HG03432 (cell line): Measurements from ENCODE around the gene TULP1.

Source experiments
- ATAC-seq: cut with Tn5 transposase; IDR thresholded peaks from one replicate; pipeline ENCODE4 v1.9.1; 2021; ENCODE audit warnings: mild to moderate bottlenecking, moderate library complexity; ENCODE audit not compliant: unreplicated experiment

The TULP1 gene

GRCh38 chr6:35485402-35485877 lies 27.3 kb downstream of the TULP1 start:
- ATAC-seq: no peak

DNA sequence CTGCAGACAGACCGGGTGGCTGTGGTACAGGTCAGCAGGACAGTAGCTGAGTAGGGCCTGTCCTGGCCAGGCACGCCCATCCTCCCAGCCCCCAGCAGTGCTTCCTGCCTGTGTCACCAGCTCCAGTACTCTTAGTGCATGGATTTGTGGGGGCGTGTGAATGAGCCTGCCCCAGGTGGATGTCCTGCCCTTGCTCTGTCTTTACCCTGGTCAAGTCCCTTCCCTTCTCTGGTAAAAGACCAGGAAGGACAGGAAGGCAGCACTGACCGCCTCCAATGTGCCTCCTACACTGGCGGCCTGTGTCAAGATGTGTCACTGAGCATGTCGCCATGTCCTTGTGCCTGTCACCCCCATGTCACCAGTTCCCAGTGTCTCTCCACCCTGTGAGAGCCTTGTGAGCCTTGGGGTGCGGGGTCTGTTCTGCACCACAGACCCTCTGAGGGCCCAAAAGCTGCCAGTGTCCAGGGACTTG lies 27.7 kb downstream of the TULP1 start:
- no peak for ATAC-seq

GRCh38 chr6:35483893-35484645 lies 28.6 kb downstream of the TULP1 start:
- no peak for ATAC-seq

GRCh38 chr6:35483490-35483889 lies 29.2 kb downstream of the TULP1 start:
- no peak for ATAC-seq

- no peak for ATAC-seq
These were observed 29.6 kb downstream of the TULP1 start for GRCh38 chr6:35483062-35483461.

DNA sequence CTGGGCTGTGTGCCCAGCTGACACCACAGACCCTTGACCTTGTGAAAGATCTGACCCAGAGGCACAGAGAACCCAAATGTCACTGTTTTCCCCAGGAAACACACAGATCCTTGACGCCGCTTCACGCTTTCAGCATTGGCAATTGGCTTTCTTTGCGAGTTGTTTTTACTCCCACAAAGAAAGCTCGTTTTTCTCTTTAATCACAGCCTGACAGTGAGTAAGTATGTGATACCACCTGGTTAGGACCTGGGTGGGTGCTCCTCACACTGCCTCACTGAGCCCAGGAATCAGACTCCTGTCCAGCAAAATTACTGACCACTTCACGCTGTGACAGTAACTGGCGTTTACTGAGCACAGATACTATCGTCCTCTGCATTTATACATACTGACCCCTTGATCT lies 31.5 kb downstream of the TULP1 start:
- ATAC-seq: no peak

DNA sequence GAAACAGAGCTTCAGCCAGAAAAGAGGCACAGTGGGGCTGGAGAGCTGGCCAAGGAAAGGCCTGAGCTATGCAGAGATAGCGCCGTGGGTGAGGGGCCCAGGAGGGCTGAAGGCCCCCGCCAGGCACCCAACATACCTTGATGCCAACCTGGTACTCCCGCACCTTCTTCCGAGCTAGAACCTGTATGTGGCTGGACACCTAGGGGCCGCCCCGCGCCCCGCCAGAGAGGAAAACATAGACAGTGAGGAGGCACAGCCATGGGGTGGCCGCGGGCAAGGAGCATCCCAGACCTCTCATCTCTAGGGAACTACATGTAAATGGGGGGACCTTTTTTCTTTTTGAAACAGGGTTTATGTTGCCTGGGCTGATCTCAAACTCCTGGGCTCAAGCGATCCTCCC lies 32.5 kb downstream of the TULP1 start:
- no peak for ATAC-seq

GRCh38 chr6:35478259-35478658 lies 34.4 kb downstream of the TULP1 start:
- no peak for ATAC-seq

DNA sequence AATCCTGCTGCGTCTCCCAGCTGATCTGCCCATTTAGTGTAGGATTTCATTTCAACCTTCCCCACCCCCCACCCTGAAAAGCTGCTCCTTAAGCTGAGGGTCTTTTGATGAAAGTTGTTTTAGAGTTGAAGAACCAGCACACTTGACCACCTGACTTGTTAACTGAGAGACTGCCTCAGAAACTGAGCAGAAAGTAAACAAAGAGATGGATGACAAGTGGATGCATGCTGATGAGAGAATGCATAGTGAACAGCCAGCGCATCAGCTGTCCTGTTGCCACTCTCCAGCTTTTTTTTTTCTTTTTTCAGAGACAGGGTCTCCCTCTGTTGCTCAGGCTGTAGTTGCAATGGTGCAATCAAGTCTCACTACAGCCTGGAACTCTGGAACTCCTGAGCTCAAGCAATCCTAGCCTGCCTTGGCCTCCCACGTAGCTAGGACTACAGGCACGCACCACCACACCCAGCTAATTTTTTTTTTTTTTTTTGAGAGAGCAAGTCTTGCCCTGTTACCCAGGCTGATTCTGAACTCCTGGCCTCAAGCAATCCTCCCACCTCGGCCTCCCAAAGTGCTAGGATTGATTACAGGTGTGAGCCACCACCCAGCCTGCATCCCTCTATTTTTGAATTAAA lies 35.0 kb downstream of the TULP1 start:
- ATAC-seq: no peak

- no peak for ATAC-seq
These were observed 35.7 kb downstream of the TULP1 start for GRCh38 chr6:35477028-35477427.

DNA sequence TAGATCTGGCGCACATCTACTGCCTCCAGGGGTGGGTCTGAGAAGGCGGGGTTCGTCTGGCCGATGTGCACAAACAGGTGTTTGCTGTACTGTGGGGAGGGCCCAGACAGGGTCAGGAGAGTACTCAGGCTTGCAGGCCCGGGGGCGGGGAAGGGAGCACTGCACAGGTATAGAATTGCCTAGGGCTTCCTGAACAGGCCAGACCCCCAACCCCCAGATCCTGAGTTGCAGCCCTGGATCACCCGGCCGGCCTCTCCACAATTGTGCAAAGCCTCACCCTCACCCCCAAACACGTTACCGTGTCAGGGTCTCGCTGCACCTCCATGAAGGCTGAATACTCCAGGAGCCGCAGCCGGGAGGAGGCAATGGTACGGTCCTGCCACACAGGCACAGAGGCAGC lies 36.7 kb downstream of the TULP1 start:
- no peak for ATAC-seq

DNA sequence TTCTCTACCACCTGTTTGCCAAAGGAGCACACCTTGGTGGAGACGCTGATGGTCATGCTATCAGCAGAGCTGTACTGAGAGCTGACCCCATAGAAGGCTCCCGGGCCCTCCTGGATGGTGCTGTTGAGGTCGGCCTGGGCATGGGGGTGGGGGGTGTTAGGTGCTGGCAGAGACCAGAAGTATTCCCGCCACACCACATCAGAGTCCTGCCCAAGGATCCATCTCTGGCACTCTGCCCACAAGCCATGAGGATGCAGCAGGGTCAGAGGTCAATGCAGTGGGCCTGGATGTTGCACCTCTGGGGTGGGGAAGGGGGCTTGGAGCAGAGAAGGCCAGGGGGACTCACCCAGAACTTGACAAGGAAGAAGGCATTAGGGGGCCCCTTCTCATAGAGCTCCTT lies 37.1 kb downstream of the TULP1 start:
- ATAC-seq: no peak

DNA sequence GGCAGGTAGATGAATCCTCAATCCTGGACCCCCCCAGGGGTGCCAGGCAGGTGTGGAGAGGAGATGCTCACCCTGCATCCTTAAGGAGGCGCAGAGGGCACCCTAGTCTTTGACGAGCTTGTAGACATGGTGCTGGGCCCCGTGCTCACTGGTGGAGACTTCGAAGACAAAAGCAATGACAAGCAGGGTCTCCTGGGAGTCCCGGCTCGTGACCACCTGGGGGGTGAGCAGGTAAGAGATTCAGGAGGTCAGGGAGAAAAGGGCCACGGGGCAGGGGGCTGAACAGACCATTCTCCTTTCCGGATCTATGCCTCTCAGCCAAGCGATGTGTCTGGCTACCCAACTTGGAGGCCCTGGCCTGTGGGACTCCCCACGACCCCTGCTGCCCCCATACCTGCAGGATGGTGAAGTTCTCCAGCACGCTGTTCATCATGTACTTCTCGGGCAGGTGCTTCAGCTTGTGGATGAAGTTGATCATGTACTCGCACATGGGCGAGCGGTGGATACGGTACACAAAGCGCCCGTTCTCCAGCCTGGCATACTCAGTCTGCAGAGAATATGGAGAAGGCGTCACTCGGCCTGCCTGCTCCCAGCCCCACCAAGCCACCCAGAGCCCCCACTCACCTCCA lies 37.6 kb downstream of the TULP1 start:
- no peak for ATAC-seq

- no peak for ATAC-seq
These were observed 38.4 kb downstream of the TULP1 start for GRCh38 chr6:35474131-35474941.

GRCh38 chr6:35473850-35474130 lies 38.9 kb downstream of the TULP1 start:
- ATAC-seq: no peak

DNA sequence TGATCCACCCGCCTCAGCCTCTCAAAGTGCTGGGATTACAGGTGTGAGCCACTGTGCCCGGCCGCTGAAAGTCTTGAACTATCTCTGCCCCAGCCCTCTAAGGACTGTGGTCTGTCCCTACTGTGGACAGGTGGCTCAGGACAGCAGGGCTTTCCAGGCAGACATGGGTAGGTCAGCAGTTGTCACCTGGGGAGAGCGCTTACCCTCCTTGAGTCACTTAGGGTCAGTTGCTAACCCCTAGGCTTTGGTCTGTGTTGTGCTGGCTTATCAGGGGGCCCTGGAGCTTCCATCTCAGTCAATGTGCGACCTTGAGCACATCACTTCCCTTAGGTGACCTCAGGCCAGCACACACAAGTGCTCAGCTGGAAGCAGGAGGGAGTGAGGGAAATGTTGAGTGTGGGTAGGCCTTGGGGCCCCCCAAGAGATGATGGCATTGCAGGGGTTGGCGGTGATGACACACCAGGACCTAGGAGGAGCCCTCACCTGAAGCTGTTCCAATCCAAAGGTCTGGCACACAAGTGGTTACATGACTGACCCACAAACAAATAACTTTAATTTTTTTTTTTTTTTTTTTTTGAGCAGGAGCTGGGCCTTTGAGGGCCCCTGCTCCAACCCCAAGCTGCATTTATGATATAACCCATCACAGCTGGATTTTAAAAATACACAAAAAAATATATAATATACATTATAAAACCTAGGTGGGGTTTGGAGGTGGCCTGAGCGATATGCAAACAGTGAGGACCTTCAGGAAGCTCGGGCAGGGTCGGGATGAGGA lies 39.4 kb downstream of the TULP1 start:
- no peak for ATAC-seq

- ATAC-seq: no peak
These were observed 40.8 kb downstream of the TULP1 start for GRCh38 chr6:35471836-35472345.

DNA sequence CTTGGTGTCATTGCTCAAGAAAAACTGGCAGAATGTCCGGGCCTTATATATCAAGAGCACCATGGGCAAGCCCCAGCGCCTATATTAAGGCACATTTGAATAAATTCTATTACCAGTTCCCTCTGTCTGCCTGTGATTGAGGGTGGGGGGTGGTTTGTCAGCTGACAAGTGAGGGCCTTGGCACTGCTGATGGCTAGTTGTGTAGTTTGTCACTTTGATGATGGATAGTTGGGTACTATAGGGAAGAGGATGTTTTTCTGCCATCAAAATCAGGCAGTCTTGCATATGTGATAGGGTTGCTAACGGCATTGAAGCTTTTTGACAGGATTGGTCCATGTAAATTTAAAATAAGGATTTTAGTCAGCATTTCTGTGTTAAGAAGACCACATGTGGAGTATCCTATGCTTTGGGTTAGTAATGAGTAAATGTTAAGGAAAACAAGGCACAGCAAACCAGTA lies 42.0 kb downstream of the TULP1 start:
- ATAC-seq: no peak

DNA sequence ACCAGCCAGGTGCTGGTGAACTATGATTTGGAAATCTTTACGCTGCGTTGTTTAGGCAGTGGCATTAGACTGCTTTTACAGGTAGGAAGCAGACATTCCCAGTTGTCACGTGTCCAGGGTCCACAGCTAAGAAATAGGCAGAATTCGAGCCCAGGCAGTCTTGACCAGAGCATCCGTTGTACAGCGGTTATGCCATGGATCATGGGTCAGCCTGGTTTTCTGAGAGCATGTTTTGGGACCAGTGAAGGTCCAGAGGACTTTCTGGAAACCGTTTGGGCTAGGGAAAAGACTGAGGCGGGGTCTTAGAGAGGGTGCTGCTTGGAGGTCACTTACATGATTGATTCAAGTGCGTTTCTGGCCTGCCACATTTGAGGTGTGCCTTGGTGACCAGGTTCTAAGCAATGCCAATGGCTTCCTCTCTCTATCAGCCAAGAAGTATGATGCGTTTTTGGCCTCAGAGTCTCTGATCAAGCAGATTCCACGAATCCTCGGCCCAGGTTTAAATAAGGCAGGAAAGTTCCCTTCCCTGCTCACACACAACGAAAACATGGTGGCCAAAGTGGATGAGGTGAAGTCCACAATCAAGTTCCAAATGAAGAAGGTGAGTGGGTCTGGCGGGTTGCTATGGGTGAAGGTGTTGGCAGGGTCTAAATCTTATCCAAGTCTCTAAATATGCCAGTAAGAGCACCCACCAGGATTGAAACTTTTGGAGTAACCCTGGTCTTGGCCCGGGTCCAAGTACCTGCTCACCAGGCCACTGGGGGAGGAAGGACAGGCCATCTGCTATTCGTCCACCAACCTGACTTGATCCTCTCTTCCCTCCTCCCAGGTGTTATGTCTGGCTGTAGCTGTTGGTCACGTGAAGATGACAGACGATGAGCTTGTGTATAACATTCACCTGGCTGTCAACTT lies 42.7 kb downstream of the TULP1 start:
- no peak for ATAC-seq
